Stimulated activated CD8-positive, alpha-beta memory T cell treated with anti-CD3 and anti-CD28 coated beads, Interleukin-12 subunit alpha, Interleukin-12 subunit beta, amount 100 ng/mL, for 24 hours (primary cell): Measurements from ENCODE around the gene HDGFL3.
"Not testable (repeated sequence)": the region's sequence is repeated elsewhere in the genome, so short reads cannot be mapped to it uniquely, and the experiment has no call there.

Source experiments
- DNase-seq: peaks from one replicate; pipeline ENCODE4 v3.0.0-alpha.2; 2020; ENCODE audit errors: extremely low read depth

The HDGFL3 gene

GRCh38 chr15:83194528-83194927 is 13.1 kb downstream of the HDGFL3 start:
- DNase-seq = no peak

DNA sequence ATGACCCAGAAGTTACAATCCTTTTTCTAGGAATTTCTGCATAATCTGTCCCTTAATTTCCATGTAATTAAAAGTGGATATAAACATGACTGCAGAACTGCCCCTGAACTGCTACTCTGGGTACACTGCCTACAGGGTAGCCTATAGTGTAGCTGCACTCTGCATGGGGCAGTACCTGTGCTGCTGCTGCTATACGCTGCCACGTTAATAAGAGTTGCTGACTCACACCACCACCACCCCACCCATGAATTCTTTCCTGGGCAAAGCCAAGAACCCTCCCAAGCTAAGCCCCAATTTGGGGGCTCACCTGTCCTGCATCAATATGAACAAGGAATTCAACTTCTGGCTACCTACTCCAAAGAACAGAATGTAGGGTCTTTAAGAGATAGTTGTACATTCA is 13.9 kb downstream of the HDGFL3 start:
- no peak for DNase-seq

GRCh38 chr15:83192742-83193141 is 14.9 kb downstream of the HDGFL3 start:
- DNase-seq = no peak

- DNase-seq = no peak
Measured at GRCh38 chr15:83190450-83190849, 17.2 kb downstream of the HDGFL3 start.

GRCh38 chr15:83185561-83185960 is 22.1 kb downstream of the HDGFL3 start:
- no peak for DNase-seq

GRCh38 chr15:83178869-83179325 is 28.7 kb downstream of the HDGFL3 start:
- DNase-seq = no peak

GRCh38 chr15:83178390-83178789 is 29.2 kb downstream of the HDGFL3 start:
- no peak for DNase-seq

GRCh38 chr15:83174891-83175290 is 32.7 kb downstream of the HDGFL3 start:
- no peak for DNase-seq

GRCh38 chr15:83170474-83171165 is 37.0 kb downstream of the HDGFL3 start:
- no peak for DNase-seq

DNA sequence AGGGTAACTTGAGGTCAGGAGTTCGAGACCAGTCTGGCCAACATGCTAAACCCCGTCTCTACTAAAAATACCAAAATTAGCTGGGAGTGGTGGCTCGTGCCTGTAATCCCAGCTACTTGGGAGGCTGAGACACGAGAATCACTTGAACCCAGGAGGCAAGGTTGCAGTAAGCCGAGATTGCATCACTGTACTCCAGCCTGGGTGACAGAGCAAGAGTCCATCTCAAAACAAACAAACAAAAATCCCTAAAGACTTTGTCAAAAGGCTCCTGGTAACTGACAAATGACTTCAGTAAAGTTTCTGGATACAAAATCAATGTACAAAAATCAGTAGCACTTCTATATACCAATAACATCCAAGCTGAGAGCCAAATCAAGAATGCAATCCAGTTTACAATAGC is 38.0 kb downstream of the HDGFL3 start:
- DNase-seq = not testable (repeated sequence)

- no peak for DNase-seq
Measured at GRCh38 chr15:83166830-83167229, 40.8 kb downstream of the HDGFL3 start.

DNA sequence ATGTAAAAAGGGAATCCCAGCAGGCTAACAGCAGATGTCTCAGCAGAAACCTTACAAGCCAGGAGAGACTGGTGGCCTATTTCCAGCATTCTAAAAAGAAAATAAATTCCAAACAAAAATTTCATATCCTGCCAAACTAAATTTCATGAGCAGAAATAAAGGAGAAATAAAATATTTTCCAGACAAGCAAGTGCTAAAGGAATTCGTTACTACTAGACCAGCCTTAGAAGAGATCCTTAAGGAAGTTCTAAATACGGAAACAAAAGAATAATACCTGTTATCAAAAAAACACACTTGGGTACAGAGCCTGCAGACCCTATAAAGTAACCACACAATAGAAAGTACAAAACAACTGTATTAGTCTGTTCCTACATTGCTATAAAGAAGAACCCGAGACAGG is 41.4 kb downstream of the HDGFL3 start:
- no peak for DNase-seq

DNA sequence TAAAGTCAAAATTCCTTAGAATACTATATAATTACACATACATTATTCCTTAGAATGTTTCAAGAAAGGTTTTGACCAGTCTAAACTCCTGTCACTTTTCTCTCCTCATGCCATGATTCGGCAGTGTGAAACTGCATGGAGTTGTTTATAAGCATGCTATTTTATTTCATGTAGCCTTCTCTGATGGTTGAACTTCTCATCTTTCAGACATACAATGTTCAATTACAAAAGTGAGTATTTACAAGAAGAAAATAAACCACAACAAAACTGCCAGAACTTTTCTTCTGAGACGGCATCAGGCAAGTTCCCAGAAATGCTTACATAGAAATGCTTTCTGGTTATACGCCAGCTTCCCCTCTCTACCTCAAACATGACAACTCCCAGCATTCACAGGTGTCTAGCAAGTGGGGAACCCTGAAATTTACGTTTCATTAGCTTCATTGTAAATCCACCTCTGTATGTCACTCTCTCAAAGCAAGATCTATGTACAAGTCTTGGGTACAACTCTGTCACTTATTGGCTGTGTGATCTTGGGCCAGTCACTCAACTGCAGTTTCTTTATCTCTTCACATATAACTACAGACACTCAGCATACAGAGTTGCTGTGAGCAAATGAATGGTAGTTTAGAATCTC is 42.7 kb downstream of the HDGFL3 start:
- DNase-seq = no peak

DNA sequence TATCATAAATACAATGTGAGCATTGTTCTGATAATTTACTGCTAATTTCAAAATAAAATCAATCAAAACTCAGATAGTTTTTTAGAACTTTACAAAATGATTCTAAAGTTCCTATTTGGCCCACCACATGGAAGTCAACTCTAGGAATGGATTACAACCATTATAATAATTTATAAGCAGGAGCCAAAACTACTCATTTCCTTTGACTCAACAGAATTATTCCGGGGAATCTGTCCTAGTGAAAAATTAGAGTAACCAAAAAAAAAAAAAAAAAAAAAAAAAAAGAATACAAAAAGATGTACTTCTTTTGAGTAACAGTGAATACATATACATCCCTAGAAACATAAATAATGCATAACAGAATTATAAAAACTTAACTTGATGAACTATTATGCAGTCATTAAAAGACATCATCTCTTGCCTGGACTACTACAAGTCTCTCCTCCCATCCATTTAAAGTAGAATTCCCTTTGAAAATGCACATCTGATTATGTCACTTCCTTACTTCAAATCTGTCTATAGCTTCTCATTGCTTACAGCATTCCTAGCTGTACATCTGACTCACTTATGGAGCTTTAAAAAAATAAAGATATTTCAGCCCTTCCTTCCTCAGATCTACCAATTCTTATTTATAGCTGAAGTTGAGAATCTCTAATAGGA is 43.4 kb downstream of the HDGFL3 start:
- DNase-seq = no peak

- no peak for DNase-seq
Measured at GRCh38 chr15:83163032-83163431, 44.6 kb downstream of the HDGFL3 start.

GRCh38 chr15:83160741-83161140 is 46.9 kb downstream of the HDGFL3 start:
- DNase-seq = no peak

DNA sequence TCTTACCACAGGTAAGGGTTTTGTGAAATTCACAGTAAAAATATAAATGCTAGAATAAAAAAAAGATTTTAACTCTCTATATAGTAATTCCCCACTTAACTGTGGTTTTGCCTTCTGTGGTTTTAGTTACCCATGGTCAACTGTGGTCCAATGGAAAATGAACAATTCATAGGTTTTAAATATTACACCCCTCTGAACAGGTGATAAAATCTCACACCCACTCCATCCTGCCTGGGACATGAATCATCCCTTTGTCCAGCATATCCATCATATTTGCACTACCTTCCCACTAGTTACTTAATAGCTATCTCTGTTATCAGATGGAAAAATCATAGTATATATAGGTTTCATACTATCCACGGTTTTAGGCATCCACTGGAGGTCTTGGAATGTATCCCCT is 49.2 kb downstream of the HDGFL3 start:
- DNase-seq = no peak

GRCh38 chr15:83155942-83156341 is 51.7 kb downstream of the HDGFL3 start:
- DNase-seq = no peak

DNA sequence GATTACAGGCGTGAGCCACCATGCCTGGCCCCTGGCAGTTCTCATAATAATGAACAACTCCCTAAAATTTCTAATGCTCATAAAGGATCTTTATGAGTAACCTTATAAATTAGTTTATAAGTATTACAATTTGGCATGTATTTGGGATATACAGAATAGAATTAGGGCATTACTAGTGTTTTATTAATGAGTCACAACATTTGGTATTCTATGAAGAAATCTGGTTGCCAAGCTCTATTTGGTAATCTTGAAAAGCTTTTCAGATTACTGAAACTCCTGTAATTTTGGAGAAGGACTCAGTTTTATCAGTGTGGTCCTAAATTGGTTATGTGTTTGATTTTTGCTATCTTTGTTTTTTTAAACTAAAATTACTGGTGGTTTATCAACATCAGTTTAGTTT is 54.3 kb downstream of the HDGFL3 start:
- no peak for DNase-seq

GRCh38 chr15:83144771-83145170 is 62.9 kb downstream of the HDGFL3 start:
- no peak for DNase-seq

DNA sequence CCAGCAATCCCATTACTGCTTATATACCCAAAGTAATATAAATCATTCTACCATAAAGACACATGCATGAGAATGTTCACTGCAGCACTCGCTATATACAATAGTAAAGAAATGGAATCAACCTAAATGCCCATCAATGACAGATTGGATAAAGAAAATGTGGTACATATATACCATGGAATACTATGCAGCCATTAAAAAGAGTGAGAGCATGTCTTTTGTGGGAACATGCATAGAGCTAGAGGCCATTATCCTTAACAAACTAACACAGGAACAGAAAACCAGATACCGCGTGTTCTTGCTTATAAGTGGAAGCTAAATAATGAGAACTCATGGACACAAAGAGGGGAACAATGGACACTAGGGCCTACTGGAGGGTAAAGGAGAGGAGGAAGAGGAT is 65.5 kb downstream of the HDGFL3 start:
- not testable (repeated sequence) for DNase-seq

DNA sequence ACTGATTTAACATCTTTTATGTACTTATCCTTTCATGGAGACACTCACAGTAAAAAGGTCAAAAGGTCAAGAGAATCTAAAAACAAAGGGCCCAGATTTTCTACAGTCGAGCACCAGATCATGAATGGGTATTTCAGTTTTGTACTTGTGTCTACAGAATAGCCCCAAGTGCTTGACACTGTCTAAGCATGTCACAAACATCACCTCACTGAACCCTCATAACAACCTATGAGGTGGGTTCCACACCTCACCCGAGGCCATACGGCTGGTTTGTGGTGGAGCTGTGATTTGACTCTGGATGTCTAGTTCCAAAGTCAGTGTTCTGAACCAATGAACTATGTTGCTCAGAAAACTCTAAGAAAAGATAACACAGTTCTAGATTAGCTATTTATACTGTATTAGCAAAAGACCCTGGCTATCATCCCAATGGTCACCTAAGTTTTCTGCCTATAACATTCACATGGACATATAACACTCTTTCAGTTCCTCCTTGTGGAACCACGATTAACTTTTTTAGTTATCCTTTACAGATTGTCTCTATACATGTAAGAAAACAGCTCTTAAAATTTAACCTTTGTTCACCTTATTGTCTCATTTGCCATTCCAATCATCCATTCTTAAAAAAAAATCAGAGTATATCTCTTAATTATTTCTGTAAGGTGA is 74.6 kb downstream of the HDGFL3 start:
- DNase-seq = no peak

GRCh38 chr15:83129791-83130190 is 77.8 kb downstream of the HDGFL3 start:
- no peak for DNase-seq
